ENCODE measurements around the gene CAPZB. TPM values are rescaled to one million over a fixed set of nuclear protein-coding genes. Genes with fewer than 3 reads are reported as not detected.

CAPZB gene
- total RNA-seq, 2 donors from 2014 or later: 119 to 174 TPM

DNA sequence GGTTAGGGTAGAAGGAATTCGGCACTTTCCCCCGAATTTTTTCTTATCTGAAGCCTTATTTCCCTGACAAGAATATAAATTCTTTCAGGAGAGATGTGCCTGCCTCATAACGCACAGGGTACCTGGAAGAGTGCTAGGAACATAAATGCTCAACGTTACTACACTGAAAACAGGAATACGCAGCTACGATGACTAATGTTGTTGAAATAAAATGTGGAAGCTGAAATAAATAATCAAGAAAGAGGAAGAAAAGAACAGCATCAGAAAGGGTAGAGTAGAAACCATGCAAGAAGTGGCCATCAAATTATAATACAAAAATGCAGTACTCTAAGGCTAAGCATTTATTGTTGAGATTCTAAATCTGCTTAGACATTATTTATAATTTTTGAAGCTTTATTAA is 139.3 kb downstream of the CAPZB start:
- TF ChIP-seq, protein P1, sequence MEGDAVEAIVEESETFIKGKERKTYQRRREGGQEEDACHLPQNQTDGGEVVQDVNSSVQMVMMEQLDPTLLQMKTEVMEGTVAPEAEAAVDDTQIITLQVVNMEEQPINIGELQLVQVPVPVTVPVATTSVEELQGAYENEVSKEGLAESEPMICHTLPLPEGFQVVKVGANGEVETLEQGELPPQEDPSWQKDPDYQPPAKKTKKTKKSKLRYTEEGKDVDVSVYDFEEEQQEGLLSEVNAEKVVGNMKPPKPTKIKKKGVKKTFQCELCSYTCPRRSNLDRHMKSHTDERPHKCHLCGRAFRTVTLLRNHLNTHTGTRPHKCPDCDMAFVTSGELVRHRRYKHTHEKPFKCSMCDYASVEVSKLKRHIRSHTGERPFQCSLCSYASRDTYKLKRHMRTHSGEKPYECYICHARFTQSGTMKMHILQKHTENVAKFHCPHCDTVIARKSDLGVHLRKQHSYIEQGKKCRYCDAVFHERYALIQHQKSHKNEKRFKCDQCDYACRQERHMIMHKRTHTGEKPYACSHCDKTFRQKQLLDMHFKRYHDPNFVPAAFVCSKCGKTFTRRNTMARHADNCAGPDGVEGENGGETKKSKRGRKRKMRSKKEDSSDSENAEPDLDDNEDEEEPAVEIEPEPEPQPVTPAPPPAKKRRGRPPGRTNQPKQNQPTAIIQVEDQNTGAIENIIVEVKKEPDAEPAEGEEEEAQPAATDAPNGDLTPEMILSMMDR (IDR thresholded peaks at IDR 0.05): no peak
- peaks cover 6 to 15% of the 10 kb centered on the region in 2 donors for H3K4me1 ChIP-seq (ENCODE audit: control insufficient read depth in 1 of 2, low read depth in 2 of 2)
- no peaks in the 10 kb centered on the region for H3K9me3 ChIP-seq
- DNase-seq (ENCODE audit: low spot score): no peak
- H3K36me3 ChIP-seq: peaks cover 41% of the 10 kb centered on the region
- no peaks in the 10 kb centered on the region for H3K27me3 ChIP-seq (replicated peaks; ENCODE audit: insufficient read depth)
- H3K27ac ChIP-seq: no peak overlapping the region
- no peak overlapping the region for H3K4me3 ChIP-seq
- no peak for ATAC-seq (ENCODE audit: insufficient number of reproducible peaks, low FRiP score, low read depth)

DNA sequence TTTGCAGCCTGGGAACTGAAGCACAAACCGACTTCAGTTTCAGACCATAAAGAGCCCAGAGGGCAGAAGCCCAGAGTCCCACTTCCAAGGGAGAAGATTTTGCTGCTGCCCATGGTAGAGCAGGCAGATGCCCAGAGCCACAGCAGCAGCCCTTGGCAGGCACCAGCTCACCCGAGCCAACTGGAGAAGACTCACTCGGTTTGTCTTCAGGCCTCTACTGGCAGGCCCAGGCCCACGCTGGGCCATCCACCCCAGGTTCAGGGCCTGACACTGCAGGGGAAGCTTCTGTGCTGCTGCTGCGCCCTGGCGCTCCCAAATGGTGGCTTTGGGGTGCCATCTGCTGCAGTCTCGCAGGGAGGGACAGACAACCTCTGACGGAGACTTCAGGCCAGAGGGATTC is 139.9 kb downstream of the CAPZB start:
- ATAC-seq (ENCODE audit: insufficient number of reproducible peaks, low FRiP score, low read depth): no peak
- Histone ChIP-seq H3K27ac (no peak overlapping the region), H3K36me3 (peaks cover 41% of the 10 kb centered on the region), H3K4me1 (ENCODE audit: control insufficient read depth in 1 of 2, low read depth in 2 of 2) (peaks cover 6 to 15% of the 10 kb centered on the region in 2 donors), H3K9me3 (no peaks in the 10 kb centered on the region), H3K4me3 (no peak overlapping the region), H3K27me3 (replicated peaks; ENCODE audit: insufficient read depth) (no peaks in the 10 kb centered on the region)
- no peak for DNase-seq (ENCODE audit: low spot score)
- TF ChIP-seq, protein P1 (IDR thresholded peaks at IDR 0.05): no peak

DNA sequence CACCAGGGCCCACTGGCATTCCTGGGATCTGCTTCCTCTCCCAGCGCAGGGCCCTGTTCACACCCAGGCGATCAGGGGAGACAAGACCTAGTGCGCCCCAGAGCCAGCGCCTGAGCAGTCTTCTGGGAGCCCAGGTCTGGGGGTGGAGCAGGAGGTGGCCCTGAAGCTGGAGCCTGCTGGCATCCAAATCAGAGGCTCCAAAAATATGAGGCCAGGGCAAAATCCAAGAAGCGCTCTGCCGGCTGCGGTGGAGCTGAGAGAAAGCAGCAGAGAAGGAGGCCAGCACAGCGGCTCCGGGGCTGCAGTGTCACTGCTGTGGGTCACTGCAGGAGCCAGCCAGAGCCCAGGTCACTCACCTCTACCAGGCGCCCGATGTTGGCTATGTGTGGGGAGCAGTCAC is 140.5 kb downstream of the CAPZB start:
- TF ChIP-seq, protein P1 (IDR thresholded peaks at IDR 0.05): no peak

DNA sequence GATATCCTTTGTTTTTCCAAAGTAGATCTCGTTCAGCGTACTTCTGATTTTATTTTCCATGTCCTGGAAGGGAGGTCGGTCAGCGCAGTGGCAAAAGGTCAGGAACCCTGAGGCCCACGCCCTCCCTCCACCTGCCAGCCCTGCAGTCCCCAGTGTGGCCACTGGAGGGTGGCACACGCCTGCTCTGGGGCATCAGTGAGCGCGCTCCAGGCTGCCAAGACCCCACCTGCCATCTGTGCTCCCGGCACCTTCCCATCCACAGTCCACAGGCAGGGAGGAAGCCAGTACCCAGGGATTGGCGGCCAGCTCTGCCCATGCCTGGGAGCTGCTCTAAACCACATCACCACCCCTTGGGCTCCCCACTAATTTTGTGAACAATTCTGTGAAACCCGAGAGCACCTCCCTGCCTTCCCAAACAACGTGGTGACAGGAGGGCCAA is 140.9 kb downstream of the CAPZB start:
- Histone ChIP-seq H3K9me3 (no peaks in the 10 kb centered on the region), H3K4me1 (ENCODE audit: control insufficient read depth in 1 of 2, low read depth in 2 of 2) (peaks cover 6 to 15% of the 10 kb centered on the region in 2 donors), H3K4me3 (no peak overlapping the region), H3K27me3 (replicated peaks; ENCODE audit: insufficient read depth) (no peaks in the 10 kb centered on the region), H3K27ac (no peak overlapping the region), H3K36me3 (peaks cover 32% of the 10 kb centered on the region)
- ATAC-seq (ENCODE audit: insufficient number of reproducible peaks, low FRiP score, low read depth) (no peak), DNase-seq (ENCODE audit: low spot score) (no peak)
- TF ChIP-seq, protein P1 (IDR thresholded peaks at IDR 0.05): peak; percentile 89

More for the DNA sequence above, 140.5 kb downstream of the CAPZB start:
- peaks cover 36% of the 10 kb centered on the region for H3K36me3 ChIP-seq
- ATAC-seq (ENCODE audit: insufficient number of reproducible peaks, low FRiP score, low read depth) (no peak), DNase-seq (ENCODE audit: low spot score) (no peak)
- H3K27me3 ChIP-seq (replicated peaks; ENCODE audit: insufficient read depth): no peaks in the 10 kb centered on the region
- H3K27ac ChIP-seq: no peak overlapping the region
- H3K4me1 ChIP-seq (ENCODE audit: control insufficient read depth in 1 of 2, low read depth in 2 of 2): peaks cover 6 to 15% of the 10 kb centered on the region in 2 donors
- H3K9me3 ChIP-seq: no peaks in the 10 kb centered on the region
- H3K4me3 ChIP-seq: no peak overlapping the region

DNA sequence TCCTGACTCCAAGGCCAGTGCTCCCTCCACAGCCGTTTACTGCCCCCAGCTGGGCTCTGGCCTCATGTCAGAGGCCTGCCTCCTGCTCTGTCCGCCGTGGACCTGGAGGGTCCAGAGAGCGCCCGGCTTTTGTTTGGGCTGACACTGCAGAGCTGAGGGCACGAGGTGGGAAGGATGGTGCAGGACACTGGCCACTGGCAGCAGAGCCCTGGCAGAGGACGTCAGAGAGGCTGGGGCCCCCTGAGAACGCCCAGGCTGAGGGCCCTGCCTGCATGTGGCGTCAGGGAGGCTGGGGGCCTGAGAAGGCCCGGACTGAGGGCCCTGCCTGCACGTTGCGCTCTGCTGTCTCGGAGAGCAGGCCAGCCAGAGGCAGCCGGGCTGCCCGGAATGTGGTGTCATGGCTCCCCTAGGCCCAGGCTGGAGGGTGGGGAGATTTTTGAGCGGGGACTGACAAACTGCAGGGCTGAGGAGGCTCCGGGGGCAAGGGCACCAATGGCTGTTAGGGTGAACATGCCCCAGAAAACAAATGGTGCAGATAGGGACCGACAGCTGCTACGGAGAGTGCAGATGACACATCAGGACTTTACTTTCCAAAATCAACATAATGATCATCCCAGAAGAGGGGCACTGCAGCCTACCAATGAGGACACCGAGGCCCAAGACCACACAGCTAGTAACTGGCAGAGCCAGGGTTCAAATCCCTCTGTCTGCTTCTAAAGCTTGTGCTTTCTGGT is 141.6 kb downstream of the CAPZB start:
- peaks cover 27% of the 10 kb centered on the region for H3K36me3 ChIP-seq
- H3K4me3 ChIP-seq: no peak overlapping the region
- H3K27me3 ChIP-seq (replicated peaks; ENCODE audit: insufficient read depth): no peaks in the 10 kb centered on the region
- peaks cover 6 to 15% of the 10 kb centered on the region in 2 donors for H3K4me1 ChIP-seq (ENCODE audit: control insufficient read depth in 1 of 2, low read depth in 2 of 2)
- H3K9me3 ChIP-seq: no peaks in the 10 kb centered on the region
- ATAC-seq (ENCODE audit: insufficient number of reproducible peaks, low FRiP score, low read depth) (no peak), DNase-seq (ENCODE audit: low spot score) (no peak)
- H3K27ac ChIP-seq: no peak overlapping the region
- TF ChIP-seq, protein P1 (IDR thresholded peaks at IDR 0.05): no peak

All from thoracic aorta (tissue), 2 donors.